ENCODE measurements around the gene AFF4. TPM values are rescaled to one million over a fixed set of nuclear protein-coding genes. Genes with fewer than 3 reads are reported as not detected.

AFF4 gene
- total and polyA plus RNA-seq, 10 of the 15 experiments (the other 5 are each of a cell fraction or from before 2014, with no cell fraction given), result 1.1 to 20.2 (median 10.4) TPM

DNA sequence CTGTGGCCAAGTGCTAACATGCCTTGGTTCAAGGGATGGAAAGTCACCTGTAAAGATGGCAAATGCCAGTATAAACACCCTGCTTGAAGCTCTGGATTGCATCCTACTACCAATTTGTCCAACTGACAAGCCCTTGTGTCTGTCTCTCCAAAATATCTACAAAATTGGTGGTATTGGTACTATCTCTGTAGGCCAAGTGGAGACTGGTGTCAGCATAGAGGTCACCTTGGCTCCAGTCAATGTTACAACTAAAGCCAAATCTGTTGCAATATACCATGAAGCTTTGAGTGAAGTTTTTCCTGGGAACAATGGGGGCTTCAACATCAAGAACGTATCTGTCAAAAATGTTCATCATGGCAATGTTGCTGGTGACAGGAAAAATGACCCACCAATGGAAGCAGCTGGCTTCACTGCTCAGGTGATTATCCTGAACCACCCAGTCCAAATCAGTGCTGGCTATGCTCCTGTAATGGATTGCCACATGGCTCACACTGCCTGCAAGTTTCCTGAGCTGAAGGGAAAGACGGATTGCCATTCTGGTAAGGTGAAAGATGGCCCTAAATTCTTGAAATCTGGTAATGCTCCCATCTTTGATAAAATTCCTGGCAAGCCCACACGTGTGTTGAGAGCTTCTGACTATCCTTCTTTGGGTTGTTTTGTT lies 19.9 kb downstream of the AFF4 start (continued):
- TF ChIP-seq FOS (IDR thresholded peaks at IDR 0.05; ENCODE audit: borderline replicate concordance, extremely low read depth, insufficient read length), result no peak
- TF ChIP-seq HDGF (IDR thresholded peaks at IDR 0.05), result no peak
- TF ChIP-seq RCOR1 (conservative IDR thresholded peaks at IDR 0.05; ENCODE audit: low read depth, low read length), result no peak

DNA sequence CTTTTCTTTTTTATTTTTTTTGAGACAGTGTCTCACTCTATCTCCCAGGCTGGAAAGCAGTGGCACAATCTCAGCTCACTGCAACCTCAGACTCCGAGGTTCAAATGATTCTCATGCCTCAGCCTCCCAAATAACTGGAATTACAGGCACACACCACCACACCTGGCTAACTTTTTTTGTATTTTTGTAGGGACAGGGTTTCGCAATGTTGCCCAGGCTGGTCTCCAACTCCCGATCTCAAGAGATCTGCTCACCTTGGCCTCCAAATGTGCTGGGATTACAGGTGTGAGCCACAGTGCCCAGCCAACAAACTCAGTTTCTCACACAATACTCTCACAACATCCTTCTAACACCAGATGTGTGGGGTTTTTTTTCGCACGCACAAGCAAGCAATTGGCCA lies 22.1 kb downstream of the AFF4 start:
- peaks cover 1 to 5% of the 10 kb centered on the region in 2 experiments; a peak in 2 of 4 replicates for H3K36me3 ChIP-seq (ENCODE audit: control insufficient read depth in 2 of 2, insufficient read depth in 2 of 2, low read length in 1 of 2)
- POLR2A ChIA-PET, result no interaction called here
- no TSS peak for BruUV-seq (replicated peaks)

More for the DNA sequence above, 22.1 kb downstream of the AFF4 start:
- H3K27me3 ChIP-seq (replicated peaks in 1 of 2; ENCODE audit: control insufficient read depth in 2 of 2, insufficient read depth in 2 of 2, low read length in 1 of 2), result no peaks in the 10 kb centered on the region
- intact Hi-C loops (cut with micrococcal nuclease; ENCODE audit: unreplicated experiment), result no loop called here
- no peak for ATAC-seq
- ChIA-PET CTCF (no interaction called here), RAD21 (ENCODE audit: unreplicated experiment) (no interaction called here), SMC1A (ENCODE audit: uncharacterized antibody, unreplicated experiment) (interaction anchor here (0.8 to 1.1 kb wide), 2 partner anchors 20 to 121 kb away, joined by 3 to 4 read pairs; no protein-coding TSS in a partner anchor)
- WGBS (ENCODE audit: insufficient coverage, insufficient replicate concordance, low lambda C conversion rate, missing lambda C conversion rate), result 99% methylated on average over 5 of the region's 5 CpGs
- H3K27ac ChIP-seq (ENCODE audit: control insufficient read depth, insufficient read depth), result no peak overlapping the region
- H3K4me1 ChIP-seq (ENCODE audit: control insufficient read depth, insufficient read depth, low read length), result no peaks in the 10 kb centered on the region
- H3K4me3 ChIP-seq, result no peak overlapping the region
- H3K9ac ChIP-seq (ENCODE audit: control insufficient read depth, insufficient read depth, low read length), result no peak overlapping the region
- H3K4me2 ChIP-seq (ENCODE audit: control insufficient read depth, insufficient read depth), result no peak overlapping the region
- TF ChIP-seq EGR1 (IDR thresholded peaks at IDR 0.05; ENCODE audit: borderline replicate concordance in 1 of 2, low read depth in 2 of 2, low read length in 2 of 2) (no peak), RB1 (IDR thresholded peaks at IDR 0.05; ENCODE audit: borderline replicate concordance) (no peak), SPI1 (IDR thresholded peaks at IDR 0.05; ENCODE audit: borderline replicate concordance, insufficient read depth, low read depth, low read length) (no peak), LARP7 (IDR thresholded peaks at IDR 0.05) (no peak), FOXK2 (IDR thresholded peaks at IDR 0.05) (no peak), YY1 (IDR thresholded peaks at IDR 0.05; ENCODE audit: low read depth, low read length) (no peak), BHLHE40 (IDR thresholded peaks at IDR 0.05; ENCODE audit: borderline replicate concordance in 1 of 2, low read depth in 2 of 2, low read length in 1 of 2) (no peak), FOXM1 (IDR thresholded peaks at IDR 0.05; ENCODE audit: low read depth, low read length) (no peak), JUNB (IDR thresholded peaks at IDR 0.05) (no peak), PAX8 (IDR thresholded peaks at IDR 0.05) (no peak), CREM (IDR thresholded peaks at IDR 0.05; ENCODE audit: low read depth) (no peak), ZNF217 (IDR thresholded peaks at IDR 0.05) (no peak), FOS (IDR thresholded peaks at IDR 0.05; ENCODE audit: borderline replicate concordance, extremely low read depth, insufficient read length) (no peak), EZH2 (IDR thresholded peaks at IDR 0.05; ENCODE audit: borderline replicate concordance, control insufficient read depth, low read depth, low read length) (no peak), NRF1 (conservative IDR thresholded peaks at IDR 0.05; ENCODE audit: low read depth, low read length) (no peak)
- TF ChIP-seq, protein P1, sequence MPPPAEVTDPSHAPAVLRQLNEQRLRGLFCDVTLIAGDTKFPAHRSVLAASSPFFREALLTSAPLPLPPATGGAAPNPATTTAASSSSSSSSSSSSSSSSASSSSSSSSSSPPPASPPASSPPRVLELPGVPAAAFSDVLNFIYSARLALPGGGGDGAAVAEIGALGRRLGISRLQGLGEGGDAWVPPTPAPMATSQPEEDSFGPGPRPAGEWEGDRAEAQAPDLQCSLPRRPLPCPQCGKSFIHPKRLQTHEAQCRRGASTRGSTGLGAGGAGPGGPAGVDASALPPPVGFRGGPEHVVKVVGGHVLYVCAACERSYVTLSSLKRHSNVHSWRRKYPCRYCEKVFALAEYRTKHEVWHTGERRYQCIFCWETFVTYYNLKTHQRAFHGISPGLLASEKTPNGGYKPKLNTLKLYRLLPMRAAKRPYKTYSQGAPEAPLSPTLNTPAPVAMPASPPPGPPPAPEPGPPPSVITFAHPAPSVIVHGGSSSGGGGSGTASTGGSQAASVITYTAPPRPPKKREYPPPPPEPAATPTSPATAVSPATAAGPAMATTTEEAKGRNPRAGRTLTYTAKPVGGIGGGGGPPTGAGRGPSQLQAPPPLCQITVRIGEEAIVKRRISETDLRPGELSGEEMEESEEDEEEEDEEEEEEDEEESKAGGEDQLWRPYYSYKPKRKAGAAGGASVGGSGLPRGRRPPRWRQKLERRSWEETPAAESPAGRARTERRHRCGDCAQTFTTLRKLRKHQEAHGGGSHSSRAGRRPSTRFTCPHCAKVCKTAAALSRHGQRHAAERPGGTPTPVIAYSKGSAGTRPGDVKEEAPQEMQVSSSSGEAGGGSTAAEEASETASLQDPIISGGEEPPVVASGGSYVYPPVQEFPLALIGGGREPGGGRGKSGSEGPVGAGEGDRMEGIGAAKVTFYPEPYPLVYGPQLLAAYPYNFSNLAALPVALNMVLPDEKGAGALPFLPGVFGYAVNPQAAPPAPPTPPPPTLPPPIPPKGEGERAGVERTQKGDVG (CRISPR knock-in tag; IDR thresholded peaks at IDR 0.05), result no peak
- TF ChIP-seq, protein P2, sequence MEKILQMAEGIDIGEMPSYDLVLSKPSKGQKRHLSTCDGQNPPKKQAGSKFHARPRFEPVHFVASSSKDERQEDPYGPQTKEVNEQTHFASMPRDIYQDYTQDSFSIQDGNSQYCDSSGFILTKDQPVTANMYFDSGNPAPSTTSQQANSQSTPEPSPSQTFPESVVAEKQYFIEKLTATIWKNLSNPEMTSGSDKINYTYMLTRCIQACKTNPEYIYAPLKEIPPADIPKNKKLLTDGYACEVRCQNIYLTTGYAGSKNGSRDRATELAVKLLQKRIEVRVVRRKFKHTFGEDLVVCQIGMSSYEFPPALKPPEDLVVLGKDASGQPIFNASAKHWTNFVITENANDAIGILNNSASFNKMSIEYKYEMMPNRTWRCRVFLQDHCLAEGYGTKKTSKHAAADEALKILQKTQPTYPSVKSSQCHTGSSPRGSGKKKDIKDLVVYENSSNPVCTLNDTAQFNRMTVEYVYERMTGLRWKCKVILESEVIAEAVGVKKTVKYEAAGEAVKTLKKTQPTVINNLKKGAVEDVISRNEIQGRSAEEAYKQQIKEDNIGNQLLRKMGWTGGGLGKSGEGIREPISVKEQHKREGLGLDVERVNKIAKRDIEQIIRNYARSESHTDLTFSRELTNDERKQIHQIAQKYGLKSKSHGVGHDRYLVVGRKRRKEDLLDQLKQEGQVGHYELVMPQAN (conservative IDR thresholded peaks at IDR 0.05), result no peak
- no peak for DNase-seq (ENCODE audit: low read depth, low spot score)
- H3K79me2 ChIP-seq (ENCODE audit: control insufficient read depth, insufficient read depth, low read length), result peaks cover 24% of the 10 kb centered on the region
- no peak overlapping the region for H2AFZ ChIP-seq (ENCODE audit: control insufficient read depth, low read depth, low read length)
- FAIRE-seq, result no peak
- H4K20me1 ChIP-seq (ENCODE audit: control insufficient read depth, insufficient read depth), result peaks cover 3% of the 10 kb centered on the region; the same call in 1 of the 2 replicates
- in situ Hi-C loops (cut with MboI), result no loop called here
- no peaks in the 10 kb centered on the region for H3K9me3 ChIP-seq (replicated peaks; ENCODE audit: control insufficient read depth, insufficient read depth, low read length)
